GM23248 (cell line): ENCODE results near the gene STAB2.

Source experiments
- EZH2 ChIP-seq: fragments of 200-600 bp; sonication (generic); IDR thresholded peaks from 2 replicates; pipeline ENCODE4 v1.6.1; 2018; ENCODE audit warnings: antibody characterized with exemption, mild to moderate bottlenecking; ENCODE audit not compliant: insufficient read depth, poor library complexity, severe bottlenecking
- EZH2phosphoT487 ChIP-seq: fragments of 200-600 bp; sonication (generic); IDR thresholded peaks from 2 replicates; pipeline ENCODE4 v1.6.1; 2018; ENCODE audit warnings: antibody characterized with exemption, moderate library complexity, mild to moderate bottlenecking, low read depth; ENCODE audit not compliant: insufficient read depth

- TF ChIP-seq EZH2, result no peak
- TF ChIP-seq EZH2phosphoT487, result no peak
Measured at GRCh38 chr12:103634732-103635131, 47.7 kb downstream of the STAB2 start.
